K562 (cell line): ENCODE results near the gene ASIC3. TPM values are rescaled to one million over a fixed set of nuclear protein-coding genes. Genes with fewer than 3 reads are reported as not detected.
A peak's percentile ranks its signal among the peaks of the same experiment; 100 is the strongest.

Experiments used
- ARHGAP35 ChIP-seq: fragments of 450-650 bp; IDR thresholded peaks from 2 replicates; pipeline ENCODE4 v1.6.1; 2018; ENCODE audit not compliant: partially characterized antibody
- CBX1 ChIP-seq: sonication (generic); IDR thresholded peaks from 2 replicates; pipeline ENCODE4 v1.6.1; 2016; ENCODE audit warnings: antibody characterized with exemption, low read depth, mild to moderate bottlenecking
- COPS2 ChIP-seq: fragments of 450-650 bp; conservative IDR thresholded peaks from 2 replicates; pipeline ENCODE4 v1.6.1; 2016; ENCODE audit warnings: mild to moderate bottlenecking, moderate library complexity
- EZH2 ChIP-seq: IDR thresholded peaks from 2 replicates; pipeline ENCODE4 v1.6.1; 2012; ENCODE audit warnings: low read depth, mild to moderate bottlenecking, inconsistent platforms, low read length, borderline replicate concordance
- HMG20B ChIP-seq: fragments of 250-450 bp; sonication (Bioruptor Pico); IDR thresholded peaks from 2 replicates; pipeline ENCODE4 v1.5.0; 2021; ENCODE audit warnings: mild to moderate bottlenecking
- HNRNPL ChIP-seq: fragments of 200-400 bp; formaldehyde crosslinking; IDR thresholded peaks from 2 replicates; pipeline ENCODE4 v1.6.1; 2017; ENCODE audit warnings: low read depth, mild to moderate bottlenecking, low read length
- KDM5B ChIP-seq: fragments of 200-600 bp; sonication (generic); IDR thresholded peaks from 2 replicates; pipeline ENCODE4 v1.6.1; 2012; ENCODE audit warnings: low read depth, mild to moderate bottlenecking, moderate library complexity, low read length, control low read depth, inconsistent platforms; ENCODE audit not compliant: insufficient replicate concordance
- MED1 ChIP-seq: sonication (generic); formaldehyde crosslinking; IDR thresholded peaks from 2 replicates; pipeline ENCODE4 v1.8.1; 2023; ENCODE audit warnings: missing genetic modification reagents, borderline replicate concordance
- MITF ChIP-seq: IDR thresholded peaks from 2 replicates; pipeline ENCODE4 v1.6.1; 2014; ENCODE audit warnings: antibody characterized with exemption
- MYC ChIP-seq, 2 experiments: fragments of 250-450 bp in 1 of 2; sonication (Bioruptor Pico) in 1 of 2; IDR thresholded peaks; 2 replicates each; pipeline versions ENCODE4 v1.5.1 to v1.6.1; 2012 to 2021; ENCODE audit warnings: low read depth in 2 of 2, borderline replicate concordance in 1 of 2, improper control_type of control experiment in 1 of 2, low read length in 1 of 2, mild to moderate bottlenecking in 1 of 2, moderate library complexity in 1 of 2
- NR2F6 ChIP-seq: fragments of 450-650 bp; formaldehyde crosslinking; IDR thresholded peaks from 2 replicates; pipeline ENCODE4 v1.4.0; 2020; ENCODE audit warnings: mild to moderate bottlenecking
- OTX1 ChIP-seq: fragments of 450-650 bp; formaldehyde crosslinking; IDR thresholded peaks from 2 replicates; pipeline ENCODE4 v1.4.0; 2022; ENCODE audit warnings: mild to moderate bottlenecking
- RBM39 ChIP-seq: fragments of 200-400 bp; formaldehyde crosslinking; optimal IDR thresholded peaks from 2 replicates; pipeline ENCODE3; 2018; ENCODE audit warnings: low read depth, low read length
- RERE ChIP-seq: sonication (generic); formaldehyde crosslinking; IDR thresholded peaks from 2 replicates; pipeline ENCODE4 v1.8.0; 2023; ENCODE audit warnings: missing genetic modification reagents, mild to moderate bottlenecking, borderline replicate concordance
- XRCC5 ChIP-seq: fragments of 200-400 bp; formaldehyde crosslinking; IDR thresholded peaks from 2 replicates; pipeline ENCODE4 v1.6.1; 2017; ENCODE audit warnings: low read depth, mild to moderate bottlenecking, low read length
- ZNF24 ChIP-seq: fragments of 450-650 bp; IDR thresholded peaks from 2 replicates; pipeline ENCODE4 v1.6.1; 2016
- ZNF436 ChIP-seq: fragments of 250-450, 450-650 bp; sonication (Bioruptor Pico); formaldehyde crosslinking; IDR thresholded peaks from 2 replicates; pipeline ENCODE4 v1.7.0; 2020; ENCODE audit warnings: mild to moderate bottlenecking
- ZNF707 ChIP-seq: fragments of 250-450 bp; sonication (Bioruptor Pico); conservative IDR thresholded peaks from 2 replicates; pipeline ENCODE4 v1.8.0; 2022; ENCODE audit warnings: inconsistent platforms, mild to moderate bottlenecking, moderate library complexity
- polyA plus RNA-seq, 8 experiments: library from polyadenylated mRNA; depleted of rRNA in 4 of 8; stranded (reverse) in 5 of 8; unstranded in 3 of 8; fragments of >200 nt; fragmentation: Nextera tagmentation in 2 of 8; fragmentation: Illumina TruSeq in 1 of 8; extraction: Ambion mirVana in 2 of 8; extraction: Trizol in 1 of 8; gene quantifications; 2 replicates each; pipeline versions ENCODE4 v1.2.1 to v1.2.3, GENCODE V29; 2011 to 2014; ENCODE audit warnings: inconsistent platforms in 1 of 8, missing spikeins in 1 of 8
- total RNA-seq, 7 experiments: library from RNA; depleted of rRNA in 6 of 7; stranded (reverse); fragments of >200 nt in 6 of 7; fragmentation: Illumina TruSeq in 2 of 7; extraction: Trizol in 2 of 7; gene quantifications; 2 replicates each; pipeline versions ENCODE4 v1.2.1 to v1.2.3, GENCODE V29; 2011 to 2021; ENCODE audit warnings: low replicate concordance in 1 of 7
- TF ChIP-seq, protein P1 (sequence below): sonication (generic); formaldehyde crosslinking; IDR thresholded peaks from 2 replicates; pipeline ENCODE4 v1.8.0; 2022; ENCODE audit warnings: mild to moderate bottlenecking, missing genetic modification reagents, borderline replicate concordance

ASIC3 gene
- total and polyA plus RNA-seq, 9 of the 15 experiments (the other 6 are each of a cell fraction or from before 2014, with no cell fraction given), result 0.11 to 5.0 (median 0.87) TPM

- TF ChIP-seq MYC (IDR thresholded peaks at IDR 0.05; ENCODE audit: low read depth, low read length) (no peak), MYC (CRISPR knock-in tag; IDR thresholded peaks at IDR 0.05; ENCODE audit: borderline replicate concordance, low read depth) (no peak), HNRNPL (no peak), XRCC5 (0 out of 2 replicates have a peak, but pooled peaks have one; percentile 63), MED1 (no peak), HMG20B (no peak), CBX1 (no peak), RBM39 (peak; percentile 89), RERE (0 out of 2 replicates have a peak, but pooled peaks have one; percentile 73), OTX1 (CRISPR knock-in tag) (peak; percentile 64; the same call in 1 of the 2 replicates), COPS2 (no peak), ARHGAP35 (peak; percentile 67), ZNF24 (no peak), KDM5B (peak; percentile 2), ZNF707 (CRISPR knock-in tag) (no peak), ZNF436 (no peak), NR2F6 (CRISPR knock-in tag) (no peak), EZH2 (no peak), MITF (no peak)
- TF ChIP-seq, protein P1, sequence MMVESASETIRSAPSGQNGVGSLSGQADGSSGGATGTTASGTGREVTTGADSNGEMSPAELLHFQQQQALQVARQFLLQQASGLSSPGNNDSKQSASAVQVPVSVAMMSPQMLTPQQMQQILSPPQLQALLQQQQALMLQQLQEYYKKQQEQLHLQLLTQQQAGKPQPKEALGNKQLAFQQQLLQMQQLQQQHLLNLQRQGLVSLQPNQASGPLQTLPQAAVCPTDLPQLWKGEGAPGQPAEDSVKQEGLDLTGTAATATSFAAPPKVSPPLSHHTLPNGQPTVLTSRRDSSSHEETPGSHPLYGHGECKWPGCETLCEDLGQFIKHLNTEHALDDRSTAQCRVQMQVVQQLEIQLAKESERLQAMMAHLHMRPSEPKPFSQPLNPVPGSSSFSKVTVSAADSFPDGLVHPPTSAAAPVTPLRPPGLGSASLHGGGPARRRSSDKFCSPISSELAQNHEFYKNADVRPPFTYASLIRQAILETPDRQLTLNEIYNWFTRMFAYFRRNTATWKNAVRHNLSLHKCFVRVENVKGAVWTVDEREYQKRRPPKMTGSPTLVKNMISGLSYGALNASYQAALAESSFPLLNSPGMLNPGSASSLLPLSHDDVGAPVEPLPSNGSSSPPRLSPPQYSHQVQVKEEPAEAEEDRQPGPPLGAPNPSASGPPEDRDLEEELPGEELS, result no peak
Measured at GRCh38 chr7:151061213-151062110, 13.1 kb downstream of the ASIC3 start (continued).
